Skin epidermis (tissue), 12 donors: ENCODE results near the gene PRH2.

Experiments
- H3K27ac ChIP-seq, 21 experiments: fragments of 200-600 bp; sonication (generic) in 11 of 21; one replicate each; pipeline ENCODE4 v1.5.0; 2020; ENCODE audit warnings: mild to moderate bottlenecking in 3 of 21, inconsistent platforms in 2 of 21, moderate library complexity in 2 of 21
- H3K4me3 ChIP-seq, 7 experiments: fragments of 200-600 bp; sonication (generic) in 2 of 7; one replicate each; pipeline ENCODE4 v1.5.0; 2020; ENCODE audit warnings: inconsistent platforms in 2 of 7, mild to moderate bottlenecking in 2 of 7, moderate library complexity in 1 of 7

The PRH2 gene

DNA sequence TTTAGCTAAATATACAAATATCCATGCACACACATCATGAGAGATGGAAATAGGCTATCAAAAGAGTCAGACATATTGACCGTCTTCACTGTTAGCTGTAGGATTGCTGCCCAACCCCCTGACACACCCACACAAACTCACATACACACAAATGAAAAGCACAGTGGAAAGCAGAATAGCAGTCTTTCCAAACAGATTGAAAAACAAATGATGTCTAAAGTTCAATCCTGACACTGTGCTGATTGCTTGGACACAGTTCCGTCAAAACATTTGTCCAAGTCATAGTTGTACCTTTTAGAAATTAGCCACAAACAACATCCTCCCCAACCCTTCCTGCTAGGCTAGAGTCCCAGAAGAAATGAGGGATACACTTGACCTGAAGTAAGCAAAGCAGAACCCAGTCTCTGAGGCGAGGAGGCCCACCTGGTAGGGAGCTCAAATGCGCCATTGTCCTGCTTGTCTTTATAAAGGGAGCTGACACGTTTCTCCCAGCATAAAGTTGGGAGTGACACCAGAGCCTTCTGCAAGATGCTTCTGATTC is at the start of gene PRH2:
Gene PRH2 (plus strand): TSS at position 491 of the 541 bp plus-strand sequence. CDS start 38 bp downstream, at position 529.
- Histone ChIP-seq H3K4me3 (no peak within 1 kb of the TSS), H3K27ac (no peak within 1 kb of the TSS)

DNA sequence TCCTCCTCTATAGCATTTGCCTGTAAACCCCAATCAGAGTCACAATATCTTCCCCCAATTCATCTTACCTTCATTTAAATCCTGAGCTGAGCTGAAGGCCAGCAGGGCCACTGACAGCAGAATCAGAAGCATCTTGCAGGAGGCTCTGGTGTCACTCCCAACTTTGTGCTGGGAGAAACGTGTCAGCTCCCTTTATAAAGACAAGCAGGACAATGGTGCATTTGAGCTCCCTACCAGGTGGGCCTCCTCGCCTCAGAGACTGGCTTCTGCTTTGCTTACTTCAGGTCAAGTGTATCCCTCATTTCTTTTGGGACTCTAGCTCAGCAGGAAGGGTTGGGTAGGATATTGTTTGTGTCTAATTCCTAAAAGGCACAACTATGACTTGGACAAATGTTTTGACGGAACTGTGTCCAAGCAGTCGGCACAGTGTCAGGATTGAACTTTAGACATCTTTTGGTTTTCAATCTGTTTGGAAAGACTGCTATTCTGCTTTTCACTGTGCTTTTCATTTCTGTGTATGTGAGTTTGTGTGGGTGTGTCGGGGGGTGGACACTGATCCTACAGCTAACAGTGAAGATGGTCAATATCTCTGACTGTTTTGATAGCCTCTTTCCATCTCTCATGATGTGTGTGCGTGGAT is 44.8 kb upstream of the PRH2 start, which contains the start of gene PRH1:
Gene PRH1 (minus strand): TSS at position 170 of the 640 bp plus-strand sequence. CDS start 38 bp downstream, at position 132.
- Histone ChIP-seq H3K4me3 (no peak within 1 kb of the TSS), H3K27ac (no peak within 1 kb of the TSS)

DNA sequence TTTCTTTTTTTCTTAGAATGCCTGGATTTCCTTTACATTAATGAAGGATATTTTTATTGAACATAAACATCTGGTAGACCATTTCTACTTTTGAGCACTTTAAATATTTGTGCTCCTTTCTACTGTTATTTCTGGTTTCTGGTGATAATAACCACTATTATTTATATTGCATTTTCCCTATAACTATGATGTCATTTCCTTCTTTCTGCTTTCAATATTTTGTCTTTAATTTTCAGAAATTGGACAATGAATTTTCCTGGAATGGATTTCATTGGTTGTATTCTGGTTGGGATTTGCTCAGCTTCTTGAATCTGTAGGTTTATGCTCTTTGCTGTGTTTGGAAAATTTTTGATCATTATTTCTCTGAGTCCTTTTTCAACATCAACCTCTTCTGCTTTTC is 39.8 kb upstream of the PRH2 start:
- no peak overlapping the region for H3K27ac ChIP-seq
- no peak overlapping the region for H3K4me3 ChIP-seq

DNA sequence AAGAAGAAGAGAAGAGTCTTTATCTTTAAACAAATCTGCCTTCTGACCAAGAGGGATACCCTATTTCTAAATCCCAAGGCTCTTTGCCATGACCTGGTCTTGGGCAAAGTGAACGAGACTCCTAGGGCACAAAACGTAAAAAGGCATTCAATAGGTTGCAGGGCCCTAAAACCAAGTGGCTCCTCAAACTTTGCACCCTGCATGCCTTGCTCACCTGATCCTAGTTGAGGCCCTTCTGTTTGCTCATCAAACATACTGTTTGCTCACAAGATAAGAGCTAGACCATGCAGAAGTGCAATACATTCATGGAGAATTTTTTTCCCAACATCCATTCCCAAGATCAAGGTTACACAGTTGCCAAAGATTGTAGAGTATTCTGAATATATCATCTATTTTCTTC is 37.1 kb upstream of the PRH2 start:
- Histone ChIP-seq H3K27ac (no peak overlapping the region), H3K4me3 (no peak overlapping the region)

DNA sequence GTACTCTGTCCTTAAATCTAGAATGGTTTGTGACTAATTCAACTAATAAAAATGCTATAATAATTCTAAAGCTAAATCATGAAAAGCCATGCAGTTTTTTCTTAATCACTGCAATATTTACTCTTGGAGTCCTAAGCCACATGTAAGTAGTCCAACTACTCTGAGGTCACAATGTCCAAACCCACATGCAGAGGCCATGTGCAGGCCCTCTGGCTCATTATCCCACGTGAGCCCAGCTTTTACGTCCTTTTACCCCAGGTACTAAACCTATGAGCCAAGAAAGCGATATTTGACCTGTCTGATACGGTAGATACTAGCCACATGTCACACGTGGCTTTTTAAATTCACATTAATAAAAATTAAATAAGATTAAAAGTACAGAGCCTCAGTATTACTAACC is 32.2 kb upstream of the PRH2 start:
- no peak overlapping the region for H3K4me3 ChIP-seq
- H3K27ac ChIP-seq: no peak overlapping the region

DNA sequence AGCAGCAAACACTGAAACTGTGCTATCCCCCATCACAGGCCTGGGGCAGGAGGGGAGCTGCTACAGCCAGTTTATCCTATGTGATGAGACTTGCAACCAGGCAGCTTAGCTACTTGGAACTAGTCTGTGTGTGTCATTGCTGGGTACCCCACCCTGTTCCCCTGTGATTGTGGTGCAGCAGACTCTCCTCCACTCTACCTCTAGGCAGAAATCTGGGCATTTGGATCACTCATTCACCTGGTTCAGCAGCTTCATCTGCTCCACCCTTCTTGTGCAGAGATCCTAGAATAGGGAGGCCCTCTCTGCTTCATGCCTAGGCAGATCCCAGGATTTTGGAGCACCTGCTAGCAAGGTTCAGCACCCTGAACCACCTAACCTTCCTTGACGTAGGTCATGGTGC is 28.5 kb upstream of the PRH2 start:
- Histone ChIP-seq H3K4me3 (no peak overlapping the region), H3K27ac (no peak overlapping the region)

DNA sequence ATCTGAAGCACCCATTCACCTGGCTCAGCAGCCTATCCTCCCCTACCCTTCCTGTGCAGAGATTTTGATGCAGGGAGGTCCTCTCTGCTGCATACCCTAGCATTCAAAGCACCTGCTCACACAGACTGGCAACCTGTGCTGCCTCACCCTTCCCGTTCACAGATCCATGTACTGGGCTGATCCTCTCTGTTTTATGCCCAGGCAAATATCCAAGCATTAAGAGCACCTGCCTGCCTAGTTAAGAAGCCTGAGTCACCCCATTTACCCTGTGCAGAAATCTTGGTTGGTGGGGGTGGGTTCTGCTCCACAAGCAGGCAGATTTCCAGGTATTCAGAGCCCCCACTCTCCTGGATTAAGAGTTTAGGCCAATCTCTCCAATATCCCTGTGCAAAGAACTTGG is 28.1 kb upstream of the PRH2 start:
- Histone ChIP-seq H3K4me3 (no peak overlapping the region), H3K27ac (no peak overlapping the region)

DNA sequence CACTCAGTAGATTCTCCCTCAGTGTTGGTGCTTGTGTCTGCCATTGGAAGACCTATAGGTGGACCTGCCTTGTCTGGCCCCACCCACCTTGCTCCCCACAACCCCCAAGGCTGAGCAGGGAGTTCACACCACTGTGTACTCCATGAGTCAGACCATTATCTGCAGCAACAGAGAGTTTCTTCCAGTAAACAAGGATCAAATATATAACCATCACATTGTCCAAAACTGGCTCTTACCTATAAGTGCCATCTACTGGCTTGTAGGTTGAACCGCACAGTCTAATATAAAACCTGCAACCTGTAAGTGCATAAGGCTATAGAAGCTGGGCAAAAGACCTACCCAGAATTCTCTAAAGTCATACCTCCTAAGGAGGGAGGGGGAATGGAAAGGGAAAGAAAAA is 27.6 kb upstream of the PRH2 start:
- no peak overlapping the region for H3K27ac ChIP-seq

DNA sequence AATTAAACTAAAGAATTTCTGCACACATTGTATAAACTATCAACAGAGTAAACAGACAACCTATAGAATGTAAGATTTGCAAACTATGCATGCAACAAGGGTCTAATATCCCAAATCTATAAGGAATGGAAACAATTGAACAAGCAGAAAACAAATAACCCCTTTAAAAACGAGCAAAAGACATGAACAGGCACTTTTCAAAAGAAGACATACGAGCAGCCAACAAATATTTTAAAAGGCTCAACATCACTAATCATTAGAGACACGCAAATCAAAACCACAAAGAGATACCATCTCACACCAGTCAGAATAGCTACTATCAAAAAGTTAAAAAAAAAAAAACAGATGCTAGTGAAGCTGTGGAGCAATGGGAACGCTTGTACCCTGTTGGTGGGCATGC is 24.4 kb upstream of the PRH2 start:
- H3K4me3 ChIP-seq: no peak overlapping the region

More for the DNA sequence above, 27.6 kb upstream of the PRH2 start:
- no peak overlapping the region for H3K4me3 ChIP-seq

DNA sequence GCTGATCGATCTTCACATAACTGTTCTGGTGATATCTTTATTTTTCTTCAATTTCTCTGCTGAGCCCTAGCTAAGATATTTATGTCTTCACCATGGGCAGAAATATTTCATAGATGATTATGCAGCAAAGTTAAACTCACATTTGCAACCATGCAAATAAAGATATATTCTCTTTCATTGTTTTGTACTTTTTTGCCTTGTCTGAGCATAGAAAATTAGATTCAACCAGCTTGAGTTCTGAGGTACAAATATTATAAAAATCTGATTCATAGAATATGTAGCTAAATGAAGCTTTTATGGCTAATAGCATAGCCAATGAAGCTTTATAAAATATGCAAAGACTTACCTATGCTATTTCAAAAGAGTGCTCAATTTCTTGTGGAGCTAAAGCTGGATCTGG is 19.6 kb upstream of the PRH2 start, which contains the start of gene TAS2R13:
Gene TAS2R13 (minus strand): TSS at position 101 of the 400 bp plus-strand sequence. CDS start 264 bp downstream, outside the sequence.
- no peak within 1 kb of the TSS for H3K4me3 ChIP-seq
- H3K27ac ChIP-seq: no peak within 1 kb of the TSS

More for the DNA sequence above, 24.4 kb upstream of the PRH2 start:
- no peak overlapping the region for H3K27ac ChIP-seq

DNA sequence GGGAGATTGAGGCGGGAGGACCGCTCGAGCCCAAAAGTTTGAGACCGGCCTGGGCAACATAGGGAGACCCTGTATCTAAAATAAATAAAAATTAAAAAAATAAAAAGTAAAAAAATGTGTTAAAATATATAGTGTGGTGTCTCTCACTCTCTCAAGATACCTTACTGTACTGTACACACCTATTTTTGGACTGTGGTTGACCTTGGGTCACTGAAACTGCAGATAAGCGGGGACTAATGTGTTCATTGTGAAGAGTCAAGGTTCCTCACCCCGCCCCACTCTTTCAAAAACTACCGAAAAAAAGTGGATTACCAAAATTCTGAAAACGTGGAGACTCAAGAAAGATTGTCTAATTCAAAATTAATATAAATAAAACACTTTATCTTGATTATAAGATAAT is 18.7 kb upstream of the PRH2 start:
- no peak overlapping the region for H3K27ac ChIP-seq
- H3K4me3 ChIP-seq: no peak overlapping the region

DNA sequence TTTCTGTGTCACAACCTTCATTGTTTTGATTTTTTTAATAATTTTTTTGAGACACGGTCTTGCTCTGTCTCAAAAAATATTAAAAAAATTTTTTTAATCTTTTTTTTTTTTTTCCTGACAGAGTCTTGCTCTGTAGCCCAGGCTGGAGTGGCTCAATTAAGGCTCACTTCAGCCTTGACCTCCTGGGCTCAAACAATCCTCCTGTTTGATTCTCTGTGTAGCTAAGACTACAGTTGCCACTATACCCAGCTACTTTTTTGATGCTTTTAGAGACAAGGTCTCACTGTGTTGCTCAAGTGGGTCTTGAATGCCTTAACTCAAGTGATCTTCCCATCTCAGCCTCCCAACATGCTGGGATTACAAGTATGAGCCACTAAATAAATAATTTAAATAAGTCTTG is 9.2 kb upstream of the PRH2 start:
- H3K4me3 ChIP-seq: no peak overlapping the region
- no peak overlapping the region for H3K27ac ChIP-seq

DNA sequence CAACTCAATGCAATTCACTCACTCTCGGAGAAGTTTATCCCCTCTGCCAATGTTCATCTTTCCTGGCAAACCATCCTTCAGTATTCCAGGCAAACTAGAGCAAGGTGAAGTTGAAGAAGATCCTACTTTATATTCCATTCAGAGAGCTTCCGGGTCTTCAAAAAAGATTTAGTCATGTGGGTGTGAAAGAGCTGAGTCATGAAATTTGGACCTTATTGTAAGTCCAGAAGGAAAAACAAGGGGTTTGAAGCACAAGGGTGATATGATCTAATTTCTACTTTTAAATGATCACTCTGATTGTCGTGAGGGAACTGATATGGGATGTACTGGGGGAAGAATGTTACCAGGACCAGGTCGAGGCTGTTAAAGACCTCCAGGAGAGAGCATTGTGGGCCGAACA is 2.8 kb upstream of the PRH2 start:
- no peak overlapping the region for H3K27ac ChIP-seq
- no peak overlapping the region for H3K4me3 ChIP-seq

DNA sequence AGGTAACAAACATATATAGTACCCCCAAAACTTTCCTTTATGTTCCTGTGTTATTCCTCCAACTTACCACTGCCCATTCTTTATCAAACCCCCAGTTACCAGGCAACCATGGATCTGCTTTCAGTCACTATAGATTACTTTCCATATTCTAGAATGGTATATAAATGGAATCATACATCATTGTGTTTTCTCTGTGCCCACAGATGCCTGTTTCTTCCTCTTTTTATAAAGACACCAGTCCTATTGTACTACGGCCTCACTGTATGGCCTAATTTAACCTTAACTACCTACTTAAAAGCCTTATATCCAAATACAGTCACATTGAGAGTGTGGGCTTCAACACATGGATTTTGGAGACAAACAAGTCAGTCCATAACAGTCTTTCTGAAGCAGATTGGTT is 7.5 kb downstream of the PRH2 start:
- H3K27ac ChIP-seq: no peak overlapping the region
- no peak overlapping the region for H3K4me3 ChIP-seq

DNA sequence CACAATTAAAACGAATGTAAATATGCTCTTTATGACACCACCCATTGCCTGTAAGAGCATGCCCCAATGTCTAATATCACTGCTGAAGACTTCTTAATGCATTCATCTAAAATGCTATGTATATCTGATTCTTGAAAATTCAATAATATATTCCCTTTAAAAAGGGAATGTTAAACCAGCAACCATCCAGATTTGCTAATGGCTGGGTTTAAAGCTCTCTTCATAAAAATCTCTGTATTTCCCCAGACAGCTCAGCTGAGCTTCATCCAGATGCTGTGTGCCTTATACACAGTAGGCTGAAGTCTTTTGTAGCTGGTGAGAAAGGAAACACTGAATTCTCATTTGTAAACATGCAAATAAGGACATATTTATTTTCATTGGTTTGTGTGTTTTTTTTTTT is 10.1 kb downstream of the PRH2 start, which contains the start of gene TAS2R14:
Gene TAS2R14 (minus strand): TSS at position 101 of the 400 bp plus-strand sequence. CDS start 56 bp downstream, at position 45.
- H3K27ac ChIP-seq: no peak within 1 kb of the TSS
- no peak within 1 kb of the TSS for H3K4me3 ChIP-seq

DNA sequence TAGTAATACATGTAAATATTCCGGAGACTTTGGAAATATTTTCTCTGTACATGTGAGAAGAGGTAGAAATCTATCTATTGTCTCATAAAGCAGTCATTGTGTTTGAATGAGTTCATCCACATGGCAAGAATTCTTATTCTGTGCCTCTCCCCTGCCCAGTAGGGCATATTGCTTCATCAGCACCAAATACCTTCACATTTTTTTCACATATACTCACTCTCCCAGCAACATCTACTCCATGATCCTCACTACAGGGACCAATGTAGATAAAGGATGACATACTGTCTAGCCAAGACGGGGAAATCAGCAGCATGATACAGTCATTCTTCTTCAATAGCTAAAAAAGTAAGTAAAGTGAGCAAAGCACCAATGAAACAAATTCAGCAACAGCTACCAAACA is 11.4 kb downstream of the PRH2 start:
- no peak overlapping the region for H3K4me3 ChIP-seq
- no peak overlapping the region for H3K27ac ChIP-seq

DNA sequence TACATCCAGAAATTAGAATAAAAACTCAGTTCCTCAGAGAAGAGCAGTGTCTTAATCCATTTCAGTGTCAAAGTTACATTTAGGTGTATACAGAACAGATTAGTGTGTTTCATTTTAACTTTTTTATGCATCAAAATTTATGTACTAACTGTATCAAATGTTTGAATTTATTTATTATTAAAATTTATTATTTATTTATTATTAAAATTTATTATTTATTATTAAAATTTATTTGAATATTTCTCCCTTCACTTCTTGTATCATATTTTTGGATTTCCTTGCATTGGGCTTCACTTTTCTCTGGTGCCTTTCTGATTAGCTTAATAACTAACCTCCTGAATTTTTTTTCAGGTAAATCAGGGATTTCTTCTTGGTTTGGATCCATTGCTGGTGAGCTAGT is 12.3 kb downstream of the PRH2 start:
- H3K4me3 ChIP-seq: no peak overlapping the region
- no peak overlapping the region for H3K27ac ChIP-seq

DNA sequence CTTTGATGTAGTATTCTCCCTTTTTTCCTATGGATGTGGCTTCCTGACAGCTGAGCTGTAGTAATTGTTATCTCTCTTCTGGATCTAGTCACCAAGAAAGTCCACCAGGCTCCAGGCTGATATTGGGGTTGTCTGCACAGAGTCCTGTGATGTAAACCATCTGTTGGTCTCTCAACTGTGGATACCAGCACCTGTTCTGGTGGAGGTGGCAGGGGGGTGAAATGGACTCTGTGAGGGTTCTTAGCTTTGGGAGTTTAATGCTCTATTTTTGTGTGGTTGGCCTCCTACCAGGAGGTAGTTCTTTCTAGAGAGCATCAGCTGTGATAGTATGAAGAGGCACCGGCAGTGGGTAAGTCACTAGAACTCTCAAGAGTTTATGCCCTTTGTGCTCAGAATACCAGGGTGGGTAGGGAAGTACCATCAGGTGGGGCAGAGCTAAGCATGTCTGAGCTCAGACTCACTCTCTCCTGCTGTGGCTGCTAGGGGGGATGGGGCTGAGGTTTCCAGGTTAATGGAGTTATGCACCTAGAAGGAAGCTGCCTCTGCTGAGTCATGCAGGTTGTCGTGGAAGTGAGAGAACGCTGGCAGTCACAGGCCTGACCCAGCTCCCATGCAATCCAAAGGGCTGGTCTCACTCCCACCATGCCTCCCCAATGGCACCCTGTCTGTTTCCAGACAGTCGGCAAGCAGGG is 13.0 kb downstream of the PRH2 start:
- Histone ChIP-seq H3K4me3 (no peak overlapping the region), H3K27ac (no peak overlapping the region)

DNA sequence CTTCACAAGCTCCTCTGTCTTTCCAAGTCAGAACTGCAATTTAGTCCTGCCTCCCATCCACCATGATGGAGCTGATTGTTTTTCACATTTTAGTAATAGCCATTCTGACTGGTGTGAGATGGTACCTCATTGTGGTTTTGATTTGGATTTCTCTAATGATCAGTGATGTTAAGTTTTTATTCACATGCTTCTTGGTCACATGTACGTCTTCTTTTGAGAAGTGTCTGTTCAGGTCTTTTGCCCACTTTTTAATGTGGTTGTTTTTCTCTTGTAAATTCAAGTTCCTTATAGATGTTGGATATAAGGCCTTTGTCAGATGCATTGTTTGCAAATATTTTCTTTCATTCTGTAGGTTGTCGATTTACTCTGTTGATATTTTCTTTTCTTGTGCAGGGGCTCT is 14.1 kb downstream of the PRH2 start:
- Histone ChIP-seq H3K27ac (no peak overlapping the region), H3K4me3 (no peak overlapping the region)

DNA sequence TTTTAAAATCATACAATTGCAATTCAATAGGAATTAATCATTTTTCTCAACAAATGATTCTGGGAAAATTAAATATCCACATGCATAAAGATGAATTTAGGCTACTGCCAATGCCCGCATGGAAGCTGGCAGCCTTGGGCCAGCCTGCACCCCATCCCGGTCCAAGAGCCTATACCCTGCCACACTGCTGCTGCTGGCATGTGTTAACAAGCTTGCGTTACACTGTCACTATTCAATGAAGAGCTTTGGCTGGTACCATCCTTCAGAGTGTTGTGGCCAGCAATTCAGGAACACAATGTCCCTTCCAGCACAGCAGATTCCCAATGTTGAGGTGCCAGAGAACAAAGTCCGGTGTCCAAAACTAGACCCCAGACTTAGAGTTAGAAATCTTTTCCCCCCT is 23.6 kb downstream of the PRH2 start:
- H3K4me3 ChIP-seq: no peak overlapping the region

DNA sequence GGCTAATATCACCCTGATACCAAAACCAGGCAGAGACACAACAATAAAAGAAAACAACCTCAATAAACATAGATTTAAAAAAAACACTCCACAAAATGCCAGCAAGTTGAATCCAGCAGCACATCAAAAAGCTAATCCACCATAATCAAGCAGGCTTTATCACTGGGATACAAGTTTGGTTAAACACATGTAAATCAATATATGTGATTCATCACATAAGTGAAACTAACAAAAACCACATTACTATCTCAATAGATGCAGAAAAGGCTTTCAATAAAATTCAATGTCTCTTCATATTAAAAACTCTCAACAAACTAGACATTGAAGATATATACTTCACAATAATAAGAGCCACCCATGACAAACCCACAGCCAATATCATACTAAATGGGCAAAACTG is 27.0 kb downstream of the PRH2 start:
- no peak overlapping the region for H3K4me3 ChIP-seq
- no peak overlapping the region for H3K27ac ChIP-seq

More for the DNA sequence above, 23.6 kb downstream of the PRH2 start:
- no peak overlapping the region for H3K27ac ChIP-seq
